Esophagus muscularis mucosa (tissue), 4 donors: ENCODE results near the gene PC. TPM values are rescaled to one million over a fixed set of nuclear protein-coding genes. Genes with fewer than 3 reads are reported as not detected.
"Not testable (repeated sequence)": the region's sequence is repeated elsewhere in the genome, so short reads cannot be mapped to it uniquely, and the experiment has no call there.

Experiments
- DNase-seq: peaks from one replicate; pipeline ENCODE4 v3.0.0-alpha.2; 2017; ENCODE audit errors: extremely low spot score
- H3K27ac ChIP-seq, 4 donors: fragments of 200-600 bp; sonication (generic); replicated peaks in 1 of 4; 1 replicate in 3 of 4; 2 replicates in 1 of 4; pipeline ENCODE4 v1.5.1; 2016 to 2019; ENCODE audit warnings: mild to moderate bottlenecking in 1 of 4
- H3K27me3 ChIP-seq, 4 donors: fragments of 200-600 bp; sonication (generic); one replicate each; pipeline versions ENCODE4 v1.5.1 to v1.6.0; 2016 to 2019
- H3K36me3 ChIP-seq, 4 donors: fragments of 200-600 bp; sonication (generic); one replicate each; pipeline ENCODE4 v1.5.1; 2016 to 2019
- H3K4me1 ChIP-seq, 4 donors: fragments of 200-600 bp; sonication (generic); one replicate each; pipeline ENCODE4 v1.5.1; 2016 to 2019
- H3K4me3 ChIP-seq, 4 donors: fragments of 200-600 bp; sonication (generic); 1 replicate in 2 of 4; 2 replicates in 2 of 4; pipeline ENCODE4 v1.5.1; 2016 to 2019; ENCODE audit warnings: mild to moderate bottlenecking in 4 of 4, moderate library complexity in 1 of 4
- H3K9me3 ChIP-seq, 4 donors: fragments of 200-600 bp; sonication (generic); 1 replicate in 3 of 4; 2 replicates in 1 of 4; pipeline ENCODE4 v1.5.1; 2016 to 2019
- CTCF ChIP-seq, 3 experiments: fragments of 200-600 bp in 2 of 3; fragments of 450-650 bp in 1 of 3; sonication (generic) in 2 of 3; IDR thresholded peaks; one replicate each; pipeline ENCODE4 v1.5.1; 2017 to 2019; ENCODE audit warnings: antibody characterized with exemption in 3 of 3, mild to moderate bottlenecking in 2 of 3, moderate library complexity in 1 of 3
- EP300 ChIP-seq: sonication (generic); formaldehyde crosslinking; IDR thresholded peaks from one replicate; pipeline ENCODE4 v1.6.1; 2017; ENCODE audit warnings: antibody characterized with exemption
- POLR2A ChIP-seq: fragments of 450-650 bp; IDR thresholded peaks from one replicate; pipeline ENCODE4 v1.6.1; 2017; ENCODE audit warnings: antibody characterized with exemption, moderate library complexity, mild to moderate bottlenecking, low read depth
- POLR2AphosphoS5 ChIP-seq, 2 donors: sonication (generic); formaldehyde crosslinking; IDR thresholded peaks; one replicate each; pipeline ENCODE4 v1.6.1; 2017; ENCODE audit warnings: antibody characterized with exemption in 2 of 2
- WGBS: methylation state at CpG from one replicate; pipeline ENCODE4 v1.1.5; 2018; 5-methylcytosine and 5-hydroxymethylcytosine counted together
- intact Hi-C: fragments of 100-400 bp; cut with DNase I; formaldehyde crosslinking; loops from one replicate; pipeline ENCODE4 v1.15.1; 2023
- total RNA-seq, 4 donors: library from RNA; depleted of rRNA; stranded (reverse); fragments of >200 nt; gene quantifications; one replicate each; pipeline versions ENCODE4 v1.1.0 to v1.2.1, GENCODE V29; 2016

Gene PC
- total RNA-seq, 4 donors from 2014 or later: 2.1 to 5.5 (median 5.1) TPM

DNA sequence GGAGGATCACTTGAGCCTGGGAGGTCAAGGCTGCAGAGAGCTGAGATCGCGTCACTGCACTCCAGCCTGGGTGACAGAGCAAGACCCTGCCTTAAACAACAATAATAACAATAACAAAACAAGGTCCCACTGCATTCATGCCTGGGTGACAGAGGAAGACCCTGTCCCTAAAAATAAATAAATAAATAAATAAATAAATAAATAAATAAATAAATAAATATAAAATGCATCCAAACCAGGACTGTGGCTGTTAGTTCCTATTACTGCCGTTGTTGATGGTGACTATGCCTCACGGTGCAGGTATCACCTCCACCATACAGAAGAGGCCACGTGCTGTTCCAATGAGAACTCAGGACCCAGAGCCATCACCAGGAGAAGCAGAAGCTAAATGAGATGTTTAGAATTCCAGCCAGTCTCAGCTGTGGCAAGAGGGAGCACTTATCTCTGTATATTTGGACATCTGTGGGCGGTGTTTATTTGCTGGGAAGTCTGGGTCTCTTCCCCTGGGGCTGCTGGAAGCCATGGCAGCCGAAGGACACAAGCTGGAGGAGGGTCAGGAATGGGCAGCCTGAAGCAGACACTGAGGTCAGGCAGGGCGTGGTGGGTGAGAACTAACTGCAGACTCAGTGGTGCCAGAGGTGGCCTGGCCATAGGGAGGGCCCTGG is 38.6 kb upstream of the PC start:
- Histone ChIP-seq H3K27me3 (no peaks in the 10 kb centered on the region), H3K27ac (no peak overlapping the region), H3K9me3 (no peaks in the 10 kb centered on the region), H3K4me3 (no peak overlapping the region), H3K4me1 (no peaks in the 10 kb centered on the region), H3K36me3 (no peaks in the 10 kb centered on the region)
- whole genome bisulfite sequencing: 52% methylated on average over 7 of the region's 8 CpGs
- no peak for DNase-seq
- TF ChIP-seq POLR2A: no peak
- TF ChIP-seq EP300: no peak
- no peak for TF ChIP-seq POLR2AphosphoS5 (IDR thresholded peaks at IDR 0.05)
- TF ChIP-seq CTCF (IDR thresholded peaks at IDR 0.05): no peak
- intact Hi-C loops: no loop called here

- intact Hi-C loops: no loop called here
- no peak overlapping the region for H3K4me3 ChIP-seq
- H3K27ac ChIP-seq: no peak overlapping the region
- H3K9me3 ChIP-seq: no peaks in the 10 kb centered on the region
- DNase-seq: no peak
- 69% methylated on average over 2 of the region's 2 CpGs for WGBS
- no peaks in the 10 kb centered on the region for H3K36me3 ChIP-seq
- TF ChIP-seq EP300: no peak
- no peak for TF ChIP-seq CTCF (IDR thresholded peaks at IDR 0.05)
- TF ChIP-seq POLR2A: no peak
- no peak for TF ChIP-seq POLR2AphosphoS5 (IDR thresholded peaks at IDR 0.05)
- H3K4me1 ChIP-seq: no peaks in the 10 kb centered on the region
- H3K27me3 ChIP-seq: no peaks in the 10 kb centered on the region
Observed at GRCh38 chr11:66992041-66992440, 33.9 kb upstream of the PC start.

- H3K36me3 ChIP-seq, H3K27ac ChIP-seq, H3K9me3 ChIP-seq, DNase-seq, H3K4me3 ChIP-seq, H3K27me3 ChIP-seq, intact Hi-C loops: not testable (repeated sequence)
- H3K4me1 ChIP-seq: peaks cover 6 to 12% (median 8%) of the 10 kb centered on the region in 4 donors
- 89% methylated on average over 6 of the region's 9 CpGs for WGBS
Observed at GRCh38 chr11:66989360-66989759, 31.2 kb upstream of the PC start.

DNA sequence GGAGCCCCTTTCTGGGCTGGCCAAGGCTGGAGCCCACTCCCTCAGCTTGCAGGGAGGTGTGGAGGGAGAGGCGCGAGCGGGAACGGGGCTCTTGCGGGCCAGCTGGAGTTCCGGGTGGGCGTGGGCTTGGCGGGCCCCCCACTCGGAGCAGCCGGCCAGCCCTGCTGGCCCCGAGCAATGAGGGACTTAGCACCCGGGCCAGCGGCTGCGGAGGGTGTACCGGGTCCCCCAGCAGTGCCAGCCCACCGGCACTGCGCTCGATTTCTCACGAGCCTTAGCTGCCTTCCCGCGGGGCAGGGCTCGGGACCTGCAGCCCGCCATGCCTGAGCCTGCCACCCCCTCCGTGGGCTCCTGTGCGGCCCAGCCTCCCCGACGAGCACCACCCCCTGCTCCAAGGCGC is 30.6 kb upstream of the PC start:
- H3K4me1 ChIP-seq: peaks cover 6 to 16% (median 8%) of the 10 kb centered on the region in 4 donors
- H3K4me3 ChIP-seq, H3K27me3 ChIP-seq, H3K9me3 ChIP-seq, DNase-seq, H3K36me3 ChIP-seq, intact Hi-C loops, H3K27ac ChIP-seq: not testable (repeated sequence)
- 97% methylated on average over 12 of the region's 28 CpGs for WGBS

GRCh38 chr11:66987924-66988637 is 29.9 kb upstream of the PC start:
- intact Hi-C loops: no loop called here
- no peak for DNase-seq
- H3K9me3 ChIP-seq: no peaks in the 10 kb centered on the region
- no peak overlapping the region for H3K4me3 ChIP-seq
- no peaks in the 10 kb centered on the region for H3K36me3 ChIP-seq
- no peak overlapping the region for H3K27ac ChIP-seq
- H3K27me3 ChIP-seq: no peaks in the 10 kb centered on the region
- WGBS: 83% methylated on average over 13 of the region's 13 CpGs
- peaks cover 6 to 16% (median 8%) of the 10 kb centered on the region in 4 donors for H3K4me1 ChIP-seq
- no peak for TF ChIP-seq CTCF (IDR thresholded peaks at IDR 0.05)
- TF ChIP-seq POLR2AphosphoS5 (IDR thresholded peaks at IDR 0.05): no peak
- TF ChIP-seq POLR2A: no peak
- no peak for TF ChIP-seq EP300
